Heart left ventricle (tissue), 13 donors: ENCODE results near the gene HAPLN2.

ENCODE experiments used
- CTCF ChIP-seq, 12 donors: fragments of 200-600 bp; sonication (generic) in 4 of 12; IDR thresholded peaks; one replicate each; pipeline versions ENCODE4 v1.5.0 to v1.8.0; 2018 to 2022; ENCODE audit warnings: antibody characterized with exemption in 12 of 12, mild to moderate bottlenecking in 5 of 12
- POLR2A ChIP-seq, 2 donors: fragments of 450-650 bp; IDR thresholded peaks; one replicate each; pipeline ENCODE4 v1.6.1; 2017; ENCODE audit warnings: antibody characterized with exemption in 2 of 2, mild to moderate bottlenecking in 2 of 2, moderate library complexity in 2 of 2
- donor health status: ischemic (EF 13 %, LVEDD 7.1; RV severe dilation, severe dysfunction).
- donor health status: DM: no; HTN: yes; CAD: no.
- donor health status: DM: no; HTN: no; CAD: no.
- donor health status: ischemic (EF 25% LVEDD 6.9; RV normal size, moderate dysfunction).
- donor health status: ischemic (EF 25% LVEDD 5.7; RV mildly dilated, moderate dysfunction).
- donor health status: ischemic (EF 35%, LVEDD 5.7; RV mildly dilated, moderate dysfunction).
- donor health status: nonischemic (EF 11% LVEDD 7.7; RV severe dilation, severe dysfunction).
- donor health status: DM: yes; HTN: yes; CAD: no.
- donor health status: PGD.
- donor health status: ischemic (EF 29% LVEDD 5.4; RV normal size, mild dysfunction).
- donor health status: nonischemic (EF 23%, LVEDD 6.1; RV moderate dilation, normal function).

- TF ChIP-seq CTCF (IDR thresholded peaks at IDR 0.05) (no peak), POLR2A (IDR thresholded peaks at IDR 0.05) (no peak)
Observed at GRCh38 chr1:156644146-156644545, 24.9 kb downstream of the HAPLN2 start.
